Measurements from ENCODE around the gene ROBO1.

ROBO1 gene

DNA sequence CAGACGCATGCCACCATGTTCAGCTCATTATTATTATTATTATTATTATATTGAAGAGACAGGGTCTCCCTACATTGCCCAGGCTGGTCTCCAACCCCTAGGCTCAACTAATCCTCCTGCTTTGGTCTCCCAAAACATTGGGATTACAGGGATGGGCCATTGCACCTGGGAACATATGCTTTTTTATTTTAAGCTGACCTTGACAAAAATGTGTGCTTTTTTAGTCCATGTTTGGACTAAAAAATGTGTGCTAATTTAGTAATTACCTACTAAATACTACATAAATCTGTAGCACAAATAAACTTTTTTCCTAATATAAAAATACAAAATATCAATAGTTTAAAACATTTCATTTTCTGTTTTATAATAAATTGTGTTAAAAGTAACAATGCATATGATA is 693.2 kb downstream of the ROBO1 start:
- POLR2A ChIA-PET, result no interaction called here
- CTCF ChIA-PET, result no interaction called here
- TF ChIP-seq SP1 (IDR thresholded peaks at IDR 0.05) (no peak), FOXM1 (IDR thresholded peaks at IDR 0.05; ENCODE audit: borderline replicate concordance) (no peak), FOXA1 (IDR thresholded peaks at IDR 0.05) (no peak), HDGF (IDR thresholded peaks at IDR 0.05; ENCODE audit: borderline replicate concordance) (no peak), ZNF384 (IDR thresholded peaks at IDR 0.05) (no peak), ELF4 (IDR thresholded peaks at IDR 0.05) (no peak), SUZ12 (IDR thresholded peaks at IDR 0.05) (no peak), BHLHE40 (IDR thresholded peaks at IDR 0.05; ENCODE audit: borderline replicate concordance) (no peak), CTBP1 (IDR thresholded peaks at IDR 0.05; ENCODE audit: borderline replicate concordance) (no peak), TARDBP (IDR thresholded peaks at IDR 0.05) (no peak), ARNT (IDR thresholded peaks at IDR 0.05) (no peak), NFRKB (IDR thresholded peaks at IDR 0.05) (no peak), FOXK2 (IDR thresholded peaks at IDR 0.05) (no peak), LEF1 (IDR thresholded peaks at IDR 0.05; ENCODE audit: borderline replicate concordance) (no peak), L3MBTL2 (conservative IDR thresholded peaks at IDR 0.05) (no peak)
- TF ChIP-seq, protein P1, sequence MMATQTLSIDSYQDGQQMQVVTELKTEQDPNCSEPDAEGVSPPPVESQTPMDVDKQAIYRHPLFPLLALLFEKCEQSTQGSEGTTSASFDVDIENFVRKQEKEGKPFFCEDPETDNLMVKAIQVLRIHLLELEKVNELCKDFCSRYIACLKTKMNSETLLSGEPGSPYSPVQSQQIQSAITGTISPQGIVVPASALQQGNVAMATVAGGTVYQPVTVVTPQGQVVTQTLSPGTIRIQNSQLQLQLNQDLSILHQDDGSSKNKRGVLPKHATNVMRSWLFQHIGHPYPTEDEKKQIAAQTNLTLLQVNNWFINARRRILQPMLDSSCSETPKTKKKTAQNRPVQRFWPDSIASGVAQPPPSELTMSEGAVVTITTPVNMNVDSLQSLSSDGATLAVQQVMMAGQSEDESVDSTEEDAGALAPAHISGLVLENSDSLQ (IDR thresholded peaks at IDR 0.05), result no peak

DNA sequence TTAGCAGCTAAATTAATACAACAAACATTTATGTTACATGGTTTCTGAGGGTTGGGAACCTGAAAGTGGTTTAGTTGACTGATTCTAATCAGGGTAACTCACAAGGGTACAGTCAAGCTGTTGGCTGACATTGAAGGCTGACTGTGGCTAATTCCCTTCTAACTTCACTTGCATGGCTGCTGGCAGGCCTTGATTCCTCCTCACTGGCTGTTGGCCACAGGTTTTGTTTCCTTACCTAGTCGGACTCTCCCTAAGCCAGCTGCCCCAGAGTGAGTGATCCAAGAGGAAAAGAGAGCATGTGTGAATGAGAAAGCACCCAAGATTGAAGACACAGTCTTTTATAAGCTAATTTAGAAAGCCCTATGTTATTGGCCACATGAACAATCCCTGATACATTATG is 700.1 kb downstream of the ROBO1 start:
- POLR2A ChIA-PET, result no interaction called here

More for the DNA sequence above, 693.2 kb downstream of the ROBO1 start:
- DNase-seq (ENCODE audit: extremely low spot score), result no peak

DNA sequence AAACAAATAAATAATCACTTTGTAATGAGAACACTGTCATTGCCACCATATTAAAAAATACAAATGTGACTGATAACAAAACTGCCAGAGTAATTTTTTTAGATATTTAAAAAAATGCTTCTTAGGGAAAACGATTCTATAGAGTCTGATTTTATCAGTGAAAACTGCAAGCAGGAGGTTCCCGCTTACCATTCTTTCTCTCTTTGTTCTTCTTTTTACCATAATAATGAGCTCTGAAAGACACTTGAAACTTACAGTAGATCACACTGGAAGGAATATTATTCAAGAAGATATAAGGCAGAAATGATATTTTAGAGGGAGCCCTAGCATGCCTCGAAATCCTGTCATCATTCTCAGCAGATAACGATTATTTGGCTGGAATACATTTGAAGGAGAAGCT is 701.3 kb downstream of the ROBO1 start:
- CTCF ChIA-PET, result no interaction called here
- DNase-seq (ENCODE audit: extremely low spot score), result no peak
- POLR2A ChIA-PET, result interaction anchor here (0.7 kb wide), 1 partner anchor 50 kb away, joined by 3 read pairs; no protein-coding TSS in a partner anchor
- no peak for TF ChIP-seq HDGF (IDR thresholded peaks at IDR 0.05; ENCODE audit: borderline replicate concordance)
- no peak for TF ChIP-seq ELF4 (IDR thresholded peaks at IDR 0.05)
- no peak for TF ChIP-seq SP1 (IDR thresholded peaks at IDR 0.05)
- TF ChIP-seq ARNT (IDR thresholded peaks at IDR 0.05), result no peak
- TF ChIP-seq SUZ12 (IDR thresholded peaks at IDR 0.05), result no peak
- no peak for TF ChIP-seq ZNF384 (IDR thresholded peaks at IDR 0.05)

More for the DNA sequence above, 700.1 kb downstream of the ROBO1 start:
- CTCF ChIA-PET, result no interaction called here
- DNase-seq (ENCODE audit: extremely low spot score), result no peak
- TF ChIP-seq TARDBP (IDR thresholded peaks at IDR 0.05) (no peak), FOXA1 (IDR thresholded peaks at IDR 0.05) (no peak), ELF4 (IDR thresholded peaks at IDR 0.05) (no peak), FOXM1 (IDR thresholded peaks at IDR 0.05; ENCODE audit: borderline replicate concordance) (no peak), SUZ12 (IDR thresholded peaks at IDR 0.05) (no peak), BHLHE40 (IDR thresholded peaks at IDR 0.05; ENCODE audit: borderline replicate concordance) (no peak), LEF1 (IDR thresholded peaks at IDR 0.05; ENCODE audit: borderline replicate concordance) (no peak), ZNF384 (IDR thresholded peaks at IDR 0.05) (no peak), HDGF (IDR thresholded peaks at IDR 0.05; ENCODE audit: borderline replicate concordance) (no peak), FOXK2 (IDR thresholded peaks at IDR 0.05) (no peak), L3MBTL2 (conservative IDR thresholded peaks at IDR 0.05) (no peak), SP1 (IDR thresholded peaks at IDR 0.05) (no peak), CTBP1 (IDR thresholded peaks at IDR 0.05; ENCODE audit: borderline replicate concordance) (no peak), NFRKB (IDR thresholded peaks at IDR 0.05) (no peak), ARNT (IDR thresholded peaks at IDR 0.05) (no peak)
- TF ChIP-seq, protein P1 (IDR thresholded peaks at IDR 0.05), result no peak

DNA sequence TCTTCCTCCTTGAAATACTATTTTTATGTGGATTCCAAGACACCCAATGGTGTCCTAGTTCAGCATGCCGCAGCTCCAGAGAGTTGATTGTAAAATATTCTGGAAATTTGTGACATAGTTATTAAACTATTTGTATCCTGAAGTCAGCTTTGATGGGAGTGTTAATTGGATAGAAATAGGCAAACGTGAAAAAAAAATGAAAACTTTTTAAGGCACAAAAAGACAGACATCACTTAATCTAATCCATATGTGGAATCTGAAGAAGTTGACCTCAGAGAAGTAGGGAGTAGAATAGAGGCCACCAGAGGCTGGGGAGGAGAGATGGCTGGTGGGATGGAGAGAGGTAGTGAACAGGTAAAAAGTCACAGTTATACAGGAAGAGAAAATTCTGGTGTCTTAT is 704.2 kb downstream of the ROBO1 start:
- TF ChIP-seq SUZ12 (IDR thresholded peaks at IDR 0.05) (no peak), BHLHE40 (IDR thresholded peaks at IDR 0.05; ENCODE audit: borderline replicate concordance) (no peak), TARDBP (IDR thresholded peaks at IDR 0.05) (no peak), ARNT (IDR thresholded peaks at IDR 0.05) (no peak), NFRKB (IDR thresholded peaks at IDR 0.05) (no peak), SP1 (IDR thresholded peaks at IDR 0.05) (no peak)
- ChIA-PET POLR2A (no interaction called here), CTCF (interaction anchor here (0.6 kb wide), 1 partner anchor 115 kb away, joined by 5 read pairs; no protein-coding TSS in a partner anchor)
- DNase-seq (ENCODE audit: extremely low spot score), result no peak

DNA sequence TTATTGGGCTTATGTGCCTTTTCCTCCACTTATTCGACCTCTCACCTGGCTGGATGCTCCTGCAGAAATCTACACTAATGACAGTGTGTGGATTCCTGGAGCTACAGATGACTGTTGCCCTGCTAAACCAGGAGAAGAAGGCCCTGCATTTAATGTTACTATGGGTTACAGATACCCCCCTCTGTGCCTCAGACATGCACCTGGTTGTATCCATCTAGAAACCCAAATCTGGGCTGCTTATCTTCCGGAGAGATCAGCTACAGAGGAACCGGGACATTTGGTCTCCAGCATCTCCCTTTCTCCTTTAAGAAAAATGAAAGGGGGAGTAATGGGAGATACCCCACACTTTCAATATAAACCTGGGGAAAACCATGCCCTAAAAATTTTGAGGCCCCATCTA is 710.0 kb downstream of the ROBO1 start:
- ChIA-PET CTCF (no interaction called here), POLR2A (no interaction called here)
- TF ChIP-seq CTBP1 (IDR thresholded peaks at IDR 0.05; ENCODE audit: borderline replicate concordance) (no peak), FOXM1 (IDR thresholded peaks at IDR 0.05; ENCODE audit: borderline replicate concordance) (no peak), SUZ12 (IDR thresholded peaks at IDR 0.05) (no peak), ZNF384 (IDR thresholded peaks at IDR 0.05) (no peak), LEF1 (IDR thresholded peaks at IDR 0.05; ENCODE audit: borderline replicate concordance) (no peak), FOXA1 (IDR thresholded peaks at IDR 0.05) (no peak), L3MBTL2 (conservative IDR thresholded peaks at IDR 0.05) (no peak), BHLHE40 (IDR thresholded peaks at IDR 0.05; ENCODE audit: borderline replicate concordance) (no peak), FOXK2 (IDR thresholded peaks at IDR 0.05) (no peak), ARNT (IDR thresholded peaks at IDR 0.05) (no peak), TARDBP (IDR thresholded peaks at IDR 0.05) (no peak), SP1 (IDR thresholded peaks at IDR 0.05) (no peak), HDGF (IDR thresholded peaks at IDR 0.05; ENCODE audit: borderline replicate concordance) (no peak), ELF4 (IDR thresholded peaks at IDR 0.05) (no peak), NFRKB (IDR thresholded peaks at IDR 0.05) (no peak)
- TF ChIP-seq, protein P1 (IDR thresholded peaks at IDR 0.05), result no peak
- no peak for DNase-seq (ENCODE audit: extremely low spot score)

DNA sequence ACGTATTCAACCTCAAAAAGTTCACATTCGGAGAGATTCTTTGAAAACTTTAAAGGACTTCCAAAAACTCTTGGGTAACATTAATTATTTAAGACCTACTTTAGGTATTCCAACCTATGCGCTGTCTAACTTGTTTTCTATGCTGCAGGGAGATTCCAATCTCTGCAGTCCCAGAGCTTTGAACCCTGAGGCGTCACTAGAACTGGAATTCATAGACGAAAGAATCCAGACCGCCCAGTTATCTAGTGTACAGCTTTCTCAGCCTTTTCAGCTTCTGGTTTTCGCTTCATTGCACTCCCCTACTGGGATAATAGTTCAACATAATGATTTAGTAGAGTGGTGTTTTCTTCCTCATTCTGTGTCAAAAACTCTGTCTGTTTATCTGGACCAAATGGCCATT is 711.3 kb downstream of the ROBO1 start:
- ChIA-PET CTCF (no interaction called here), POLR2A (no interaction called here)
- TF ChIP-seq ARNT (IDR thresholded peaks at IDR 0.05), result no peak
- TF ChIP-seq, protein P1 (IDR thresholded peaks at IDR 0.05), result peak; percentile 50
- peak; percentile 25 for DNase-seq (ENCODE audit: extremely low spot score)
